ENCODE measurements around the gene INSM2.

GRCh38 chr14:35556548-35556947, 22.6 kb downstream of the INSM2 start:
- TF ChIP-seq FOS (IDR thresholded peaks at IDR 0.05; ENCODE audit: low read depth, low read length): no peak
- no peak for TF ChIP-seq RFX5 (IDR thresholded peaks at IDR 0.05; ENCODE audit: low read depth, low read length)
- no peak for TF ChIP-seq CTCF (conservative IDR thresholded peaks at IDR 0.05; ENCODE audit: low read depth, low read length)
- no peak for TF ChIP-seq ELK1 (IDR thresholded peaks at IDR 0.05; ENCODE audit: borderline replicate concordance, low read depth, low read length)
